Upper lobe of left lung (tissue), 4 donors: ENCODE results near the gene GARRE1.

Experiments
- CTCF ChIP-seq, 6 experiments: fragments of 450-650 bp in 4 of 6; fragments of 200-600 bp in 2 of 6; sonication (generic) in 2 of 6; IDR thresholded peaks; one replicate each; pipeline ENCODE4 v1.5.1; 2016 to 2019; ENCODE audit warnings: antibody characterized with exemption in 6 of 6
- EP300 ChIP-seq, 4 donors: sonication (generic); formaldehyde crosslinking; IDR thresholded peaks; one replicate each; pipeline ENCODE4 v1.5.1; 2017; ENCODE audit warnings: antibody characterized with exemption in 4 of 4, control low read depth in 2 of 4
- POLR2A ChIP-seq, 4 donors: fragments of 450-650 bp; IDR thresholded peaks; one replicate each; pipeline ENCODE4 v1.5.1; 2016 to 2017; ENCODE audit warnings: antibody characterized with exemption in 4 of 4, mild to moderate bottlenecking in 2 of 4
- POLR2AphosphoS5 ChIP-seq, 2 donors: sonication (generic); formaldehyde crosslinking; IDR thresholded peaks; one replicate each; pipeline ENCODE4 v1.5.1; 2017; ENCODE audit warnings: antibody characterized with exemption in 2 of 2

DNA sequence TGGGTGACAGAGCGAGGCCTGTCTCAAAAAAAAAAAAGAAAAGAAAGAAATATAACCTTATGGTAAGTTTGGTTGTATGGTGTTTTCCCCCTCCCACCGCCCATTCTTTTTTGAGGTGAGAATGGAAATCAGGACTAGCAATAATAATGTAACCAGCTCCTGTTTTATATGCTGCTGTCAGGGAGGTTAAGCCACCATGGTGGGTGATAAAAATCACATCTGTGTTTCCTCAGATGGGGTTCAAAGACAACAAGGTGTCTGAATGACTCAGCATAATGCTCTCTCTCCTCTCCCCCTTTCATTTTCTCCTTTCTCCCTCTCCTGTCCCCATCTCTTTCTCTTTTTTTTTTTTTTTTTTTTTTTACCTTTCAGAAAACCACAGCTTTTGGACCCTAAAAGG is 28.3 kb upstream of the GARRE1 start:
- no peak for TF ChIP-seq CTCF (IDR thresholded peaks at IDR 0.05)
- no peak for TF ChIP-seq POLR2AphosphoS5 (IDR thresholded peaks at IDR 0.05)
- no peak for TF ChIP-seq POLR2A (IDR thresholded peaks at IDR 0.05)
- no peak for TF ChIP-seq EP300 (IDR thresholded peaks at IDR 0.05)
